ENCODE measurements around the gene PRKAG2. TPM values are rescaled to one million over a fixed set of nuclear protein-coding genes. Genes with fewer than 3 reads are reported as not detected.

PRKAG2 gene
- total and polyA plus RNA-seq, 2 of the 8 experiments (the other 6 are each of a cell fraction or from before 2014, with no cell fraction given): 7.5 to 18.1 TPM

DNA sequence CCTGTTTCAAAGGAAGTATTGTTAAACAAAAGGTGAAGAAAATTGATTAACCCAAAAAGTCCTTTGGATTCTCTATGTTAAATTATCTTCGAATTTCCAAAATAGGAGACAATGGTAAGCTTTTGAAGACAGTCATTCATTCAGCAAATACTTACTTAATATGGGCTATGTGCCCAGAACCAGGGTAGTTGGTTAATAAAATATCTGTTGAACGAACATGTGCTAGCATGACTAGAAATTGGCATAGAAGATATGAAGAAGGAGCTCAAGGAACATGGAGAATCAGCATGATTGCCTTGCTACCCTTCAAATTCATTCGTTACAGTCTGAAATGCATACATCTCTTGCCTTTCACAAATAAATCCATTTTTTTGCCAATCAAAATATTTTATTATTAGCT is 234.2 kb downstream of the PRKAG2 start:
- ChIA-PET POLR2A (ENCODE audit: partially characterized antibody) (interaction anchor here (1.1 kb wide), 1 partner anchor 103 kb away, joined by 3 read pairs; no protein-coding TSS in a partner anchor), CTCF (ENCODE audit: partially characterized antibody) (interaction anchor here (0.6 to 2.8 kb wide), 10 partner anchors 10 to 338 kb away, joined by 3 to 28 read pairs (median 3); no protein-coding TSS in a partner anchor)
- H3K79me2 ChIP-seq (ENCODE audit: control insufficient read depth in 1 of 2, insufficient read depth in 2 of 2, low read length in 2 of 2): no peaks in the 10 kb centered on the region
- H4K8ac ChIP-seq (ENCODE audit: extremely low read depth, insufficient read depth, low read length): no peak overlapping the region
- H3K9me3 ChIP-seq (ENCODE audit: insufficient read depth in 2 of 2, low read depth in 1 of 2, low read length in 1 of 2): peaks cover 6 to 7% of the 10 kb centered on the region in 2 experiments; a peak in 3 of 4 replicates
- no peak overlapping the region for H2BK5ac ChIP-seq (ENCODE audit: low read depth, low read length)
- H3K4ac ChIP-seq (replicated peaks; ENCODE audit: insufficient read length, low read depth, low read length): no peak overlapping the region
- no peak overlapping the region for H2BK12ac ChIP-seq (ENCODE audit: low read depth, low read length)
- no peak overlapping the region for H4K5ac ChIP-seq (ENCODE audit: insufficient read length, low read depth, low read length)
- FAIRE-seq: no peak
- no peak overlapping the region for H3K56ac ChIP-seq (replicated peaks; ENCODE audit: insufficient read length, low read depth, low read length)
- H3K4me3 ChIP-seq (ENCODE audit: extremely low read depth in 1 of 4, insufficient read depth in 2 of 4, low read depth in 3 of 4, low read length in 4 of 4): no peak overlapping the region
- no peak overlapping the region for H3K14ac ChIP-seq (ENCODE audit: insufficient read length)
- no peak overlapping the region for H2BK120ac ChIP-seq (replicated peaks; ENCODE audit: low read depth, low read length)
- H3K36me3 ChIP-seq (ENCODE audit: control insufficient read depth in 2 of 4, insufficient read depth in 4 of 4, low read length in 3 of 4): no peaks in the 10 kb centered on the region
- no peak overlapping the region for H2BK15ac ChIP-seq (ENCODE audit: low read length)
- H2AK5ac ChIP-seq (ENCODE audit: low read depth, low read length): no peak overlapping the region
- H4K20me1 ChIP-seq (replicated peaks in 1 of 2; ENCODE audit: control insufficient read depth in 1 of 2, insufficient read depth in 2 of 2, low read length in 2 of 2): no peaks in the 10 kb centered on the region
- H3K4me1 ChIP-seq (replicated peaks in 1 of 4; ENCODE audit: control insufficient read depth in 3 of 4, insufficient read depth in 4 of 4, low read length in 3 of 4): no peaks in the 10 kb centered on the region
- no peak overlapping the region for H3K23ac ChIP-seq (ENCODE audit: insufficient read length)
- DNase-seq (ENCODE audit: low read depth in 1 of 2, low spot score in 2 of 2): no peak
- H2AFZ ChIP-seq (ENCODE audit: low read length): no peak overlapping the region
- no peaks in the 10 kb centered on the region for H3K23me2 ChIP-seq (ENCODE audit: low read depth, low read length)
- no peak overlapping the region for H3K9ac ChIP-seq (replicated peaks in 1 of 4; ENCODE audit: extremely low read depth in 1 of 4, low read depth in 3 of 4, low read length in 3 of 4)
- no peak overlapping the region for H2BK20ac ChIP-seq (ENCODE audit: low read length)
- no peak overlapping the region for H3K18ac ChIP-seq (ENCODE audit: extremely low read depth, low read length)
- WGBS, 2 experiments (ENCODE audit: extremely low coverage in 1 of 2, insufficient coverage in 1 of 2, insufficient read length in 1 of 2, insufficient replicate concordance in 2 of 2, low coverage in 1 of 2, low lambda C conversion rate in 2 of 2, missing lambda C conversion rate in 1 of 2): 77% methylated on average over 3 of the region's 3 CpGs; no CpG with 5 or more reads in 1 of the 2 experiments
- no peak overlapping the region for H3K4me2 ChIP-seq (ENCODE audit: insufficient read depth in 1 of 2, low read depth in 2 of 2, low read length in 2 of 2)
- no peak overlapping the region for H3K27ac ChIP-seq (ENCODE audit: low read depth, low read length)
- H3K79me1 ChIP-seq (ENCODE audit: low read depth, low read length): no peaks in the 10 kb centered on the region; the same call in 1 of the 2 replicates
- H3K27me3 ChIP-seq (replicated peaks in 1 of 4; ENCODE audit: control insufficient read depth in 3 of 4, extremely low read depth in 1 of 4, insufficient read depth in 3 of 4, low read length in 3 of 4): no peaks in the 10 kb centered on the region
- H4K91ac ChIP-seq (replicated peaks; ENCODE audit: insufficient read length, low read length): no peak overlapping the region
- TF ChIP-seq SP4 (IDR thresholded peaks at IDR 0.05; ENCODE audit: low read length): no peak
- TF ChIP-seq ASH2L (IDR thresholded peaks at IDR 0.05; ENCODE audit: low read length): no peak
- no peak for TF ChIP-seq CBX5 (IDR thresholded peaks at IDR 0.05; ENCODE audit: low read depth, low read length)
- TF ChIP-seq HDAC2 (IDR thresholded peaks at IDR 0.05; ENCODE audit: borderline replicate concordance in 1 of 2, low read depth in 2 of 2, low read length in 2 of 2): no peak
- TF ChIP-seq USF2 (IDR thresholded peaks at IDR 0.05; ENCODE audit: low read length): no peak
- TF ChIP-seq YY1 (IDR thresholded peaks at IDR 0.05; ENCODE audit: low read depth, low read length): no peak
- no peak for TF ChIP-seq GABPA (IDR thresholded peaks at IDR 0.05; ENCODE audit: borderline replicate concordance, insufficient read depth, low read length)
- no peak for TF ChIP-seq MAFK (IDR thresholded peaks at IDR 0.05; ENCODE audit: low read depth, low read length)
- no peak for TF ChIP-seq ATF3 (IDR thresholded peaks at IDR 0.05; ENCODE audit: insufficient read depth, low read depth, low read length)
- no peak for TF ChIP-seq NANOG (IDR thresholded peaks at IDR 0.05; ENCODE audit: insufficient read depth, low read depth, low read length, poor library complexity, severe bottlenecking)
- no peak for TF ChIP-seq CHD2 (IDR thresholded peaks at IDR 0.05; ENCODE audit: low read length)
- no peak for TF ChIP-seq NRF1 (IDR thresholded peaks at IDR 0.05; ENCODE audit: low read depth, low read length)
- no peak for TF ChIP-seq BRCA1 (IDR thresholded peaks at IDR 0.05; ENCODE audit: low read depth, low read length)

Data from H1 (cell line).